Endothelial cell of umbilical vein (primary cell): ENCODE data around the gene RBMS3. TPM values are rescaled to one million over a fixed set of nuclear protein-coding genes. Genes with fewer than 3 reads are reported as not detected.
"Not testable (repeated sequence)": the region's sequence is repeated elsewhere in the genome, so short reads cannot be mapped to it uniquely, and the experiment has no call there.

ENCODE experiments used
- BruUV-seq: library from RNA; stranded (reverse); fragments of 400-500 nt; replicated peaks from 2 replicates; lab custom pipeline; 2021; lab: Mats Ljungman, UMichigan
- CTCF ChIA-PET: fragments of 300-600, 350-600 bp; sonication (Branson Sonifier 250); formaldehyde crosslinking; loops from one replicate; lab custom pipeline; 2021; ENCODE audit warnings: antibody characterized with exemption, inconsistent platforms; lab: Charles Lee
- POLR2A ChIA-PET: fragments of 300-600, 350-600 bp; sonication (Branson Sonifier 250); formaldehyde crosslinking; loops from one replicate; lab custom pipeline; 2021; ENCODE audit warnings: antibody characterized with exemption, inconsistent platforms; lab: Charles Lee
- DNase-seq: peaks from one replicate; pipeline ENCODE4 v3.0.0-alpha.2; 2011; ENCODE audit warnings: low read depth, low spot score
- FAIRE-seq: peaks from 2 replicates; lab custom pipeline; 2011; peaks lifted over from hg19 to GRCh38; lab: Jason Lieb, UNC
- H2AFZ ChIP-seq: 2 replicates; pipeline ENCODE4 v1.6.0; 2012; ENCODE audit warnings: low read depth, low read length, control low read depth, inconsistent platforms
- H3K27ac ChIP-seq: 2 replicates; pipeline ENCODE4 v1.5.1; 2011; ENCODE audit warnings: low read depth, mild to moderate bottlenecking, control low read depth, low read length, moderate library complexity; ENCODE audit not compliant: insufficient read depth
- H3K27me3 ChIP-seq, 2 experiments: 2 replicates each; pipeline versions ENCODE4 v1.6.0 to v1.6.1; 2011; ENCODE audit warnings: low read length in 2 of 2, mixed read lengths in 1 of 2; ENCODE audit not compliant: control insufficient read depth in 2 of 2, insufficient read depth in 2 of 2
- H3K36me3 ChIP-seq, 2 experiments: 2 replicates in 1 of 2; 3 replicates in 1 of 2; pipeline ENCODE4 v1.5.1; 2011; ENCODE audit warnings: low read length in 2 of 2, mild to moderate bottlenecking in 1 of 2, moderate library complexity in 1 of 2; ENCODE audit not compliant: control insufficient read depth in 2 of 2, insufficient read depth in 2 of 2; ENCODE audit errors: extremely low read depth in 1 of 2
- H3K4me1 ChIP-seq: 3 replicates; pipeline ENCODE4 v1.5.1; 2011; ENCODE audit warnings: mild to moderate bottlenecking, low read length; ENCODE audit not compliant: control insufficient read depth, insufficient read depth; ENCODE audit errors: extremely low read depth
- H3K4me2 ChIP-seq: 2 replicates; pipeline ENCODE4 v1.6.1; 2011; ENCODE audit warnings: low read length, control low read depth, mixed read lengths; ENCODE audit not compliant: insufficient read depth
- H3K4me3 ChIP-seq, 3 experiments: fragments of 200-600 bp in 1 of 3; sonication (generic), shearing (Covaris generic) in 1 of 3; replicated peaks in 1 of 3; 2 replicates each; pipeline ENCODE4 v1.5.1; 2011 to 2016; ENCODE audit warnings: control low read depth in 3 of 3, low read length in 3 of 3, mild to moderate bottlenecking in 2 of 3, inconsistent platforms in 1 of 3, low read depth in 1 of 3, moderate library complexity in 1 of 3; ENCODE audit not compliant: insufficient read depth in 1 of 3
- H3K79me2 ChIP-seq: 2 replicates; pipeline ENCODE4 v1.6.0; 2012; ENCODE audit warnings: low read length, inconsistent platforms; ENCODE audit not compliant: control insufficient read depth, insufficient read depth
- H3K9ac ChIP-seq: replicated peaks from 2 replicates; pipeline ENCODE3; 2011; ENCODE audit warnings: low read length, control low read depth; ENCODE audit not compliant: insufficient read depth; ENCODE audit errors: extremely low read depth
- H3K9me1 ChIP-seq: replicated peaks from 3 replicates; pipeline ENCODE4 v1.6.0; 2011; ENCODE audit warnings: mild to moderate bottlenecking, low read length; ENCODE audit not compliant: control insufficient read depth, insufficient read depth; ENCODE audit errors: extremely low read depth
- H3K9me3 ChIP-seq: replicated peaks from 2 replicates; pipeline ENCODE4 v1.5.1; 2012; ENCODE audit warnings: low read length, inconsistent platforms; ENCODE audit not compliant: control insufficient read depth, insufficient read depth
- H4K20me1 ChIP-seq: replicated peaks from 2 replicates; pipeline ENCODE3; 2011; ENCODE audit warnings: mild to moderate bottlenecking, low read length; ENCODE audit not compliant: control insufficient read depth, insufficient read depth; ENCODE audit errors: extremely low read depth
- CTCF ChIP-seq, 2 donors: IDR thresholded peaks; 1 replicate in 1 of 2; 2 replicates in 1 of 2; pipeline ENCODE4 v1.5.1; 2011; ENCODE audit warnings: low read length in 2 of 2, mild to moderate bottlenecking in 2 of 2, moderate library complexity in 2 of 2, control low read depth in 1 of 2, inconsistent platforms in 1 of 2, low read depth in 1 of 2; ENCODE audit not compliant: insufficient read depth in 1 of 2; ENCODE audit errors: extremely low read depth in 1 of 2
- EZH2 ChIP-seq: IDR thresholded peaks from 2 replicates; pipeline ENCODE4 v1.6.1; 2012; ENCODE audit warnings: borderline replicate concordance, low read depth, mild to moderate bottlenecking, moderate library complexity, low read length, inconsistent platforms; ENCODE audit not compliant: severe bottlenecking
- FOS ChIP-seq: IDR thresholded peaks from 2 replicates; pipeline ENCODE4 v1.6.1; 2011; ENCODE audit warnings: mild to moderate bottlenecking, low read length, moderate library complexity, borderline replicate concordance; ENCODE audit not compliant: insufficient read depth
- GATA2 ChIP-seq: IDR thresholded peaks from 2 replicates; pipeline ENCODE4 v1.7.0; 2011; ENCODE audit warnings: low read depth, mild to moderate bottlenecking, moderate library complexity, mixed read lengths, low read length; ENCODE audit not compliant: insufficient read length, insufficient read depth
- JUN ChIP-seq: IDR thresholded peaks from 2 replicates; pipeline ENCODE4 v1.6.1; 2011; ENCODE audit warnings: borderline replicate concordance, low read depth; ENCODE audit not compliant: insufficient read length, insufficient read depth
- MAX ChIP-seq: IDR thresholded peaks from 2 replicates; pipeline ENCODE4 v1.6.1; 2011; ENCODE audit not compliant: insufficient read depth, insufficient read length
- MYC ChIP-seq: IDR thresholded peaks from one replicate; pipeline ENCODE4 v1.6.1; 2011; ENCODE audit warnings: mild to moderate bottlenecking, low read depth, low read length
- POLR2A ChIP-seq: IDR thresholded peaks from 2 replicates; pipeline ENCODE4 v1.6.1; 2012; ENCODE audit warnings: low read depth, mild to moderate bottlenecking, control low read depth, low read length
- POLR2AphosphoS5 ChIP-seq: IDR thresholded peaks from 2 replicates; pipeline ENCODE4 v1.6.1; 2012; ENCODE audit warnings: low read depth, mild to moderate bottlenecking, control low read depth, low read length, moderate library complexity; ENCODE audit not compliant: insufficient read depth
- dilution Hi-C: fragments of 300-500 bp; cut with MboI; formaldehyde crosslinking; loops from one replicate; pipeline ENCODE4 v1.15.0; 2019; ENCODE audit warnings: low sequenced_read_pairs; ENCODE audit not compliant: extremely low pct_ligation_motif_present
- intact Hi-C: fragments of 100-400 bp; cut with micrococcal nuclease; formaldehyde crosslinking; loops from one replicate; pipeline ENCODE4 v1.10.0; 2022
- polyA plus RNA-seq, 4 experiments: library from polyadenylated mRNA; depleted of rRNA in 3 of 4; stranded (reverse) in 3 of 4; unstranded in 1 of 4; fragments of >200 nt; gene quantifications; 2 replicates each; pipeline versions ENCODE4 v1.2.1 to v1.2.3, GENCODE V29; 2011 to 2012; ENCODE audit warnings: missing spikeins in 1 of 4
- total RNA-seq: library from RNA; stranded (reverse); gene quantifications from 2 replicates; pipeline ENCODE4 v1.2.3, GENCODE V29; 2021

RBMS3 gene
- total and polyA plus RNA-seq, 2 donors (not counting 3 experiments of a cell fraction or from before 2014, with no cell fraction given) = 13.6 to 42.3 TPM

- Histone ChIP-seq H3K9ac (peak overlapping the region; percentile 90), H3K27ac (peak overlapping the region; percentile 98), H3K4me1 (peaks cover 22% of the 10 kb centered on the region), H2AFZ (peak overlapping the region; percentile 45), H3K4me2 (peak overlapping the region; percentile 89), H4K20me1 (no peaks in the 10 kb centered on the region), H3K9me3 (no peaks in the 10 kb centered on the region), H3K4me3 (peak overlapping the region in 2 of 3 experiments; percentile 22 to 49), H3K9me1 (no peaks in the 10 kb centered on the region), H3K79me2 (peaks cover 44% of the 10 kb centered on the region), H3K27me3 (no peaks in the 10 kb centered on the region), H3K36me3 (no peaks in the 10 kb centered on the region)
- ChIA-PET CTCF (interaction anchor here (0.8 to 2.1 kb wide), 12 partner anchors 10 to 1427 kb away, joined by 3 to 12 read pairs (median 4); partner anchors contain the start of gene RBMS3), POLR2A (interaction anchor here (0.5 to 1.8 kb wide), 4 partner anchors 11 to 41 kb away, joined by 3 to 9 read pairs (median 4); no protein-coding TSS in a partner anchor)
- intact Hi-C loops = loop anchor here (1.0 kb wide), 8 partner anchors 11 to 440 kb away; no protein-coding TSS in a partner anchor
- BruUV-seq = no TSS peak
- TF ChIP-seq MAX (peak; percentile 95), FOS (peak; percentile 70), EZH2 (no peak), POLR2AphosphoS5 (peak; percentile 90), GATA2 (peak; percentile 34), MYC (peak; percentile 65), POLR2A (peak; percentile 69), CTCF (IDR thresholded peaks at IDR 0.05; ENCODE audit: extremely low read depth in 1 of 2, insufficient read depth in 1 of 2, low read depth in 1 of 2, low read length in 2 of 2) (no peak), JUN (no peak)
- dilution Hi-C loops = no loop called here
- peak; percentile 98 for DNase-seq
- peak; percentile 98 for FAIRE-seq
Measured at GRCh38 chr3:29324180-29324651, 43.3 kb downstream of the RBMS3 start.

- H2AFZ ChIP-seq, H3K9ac ChIP-seq, H3K27ac ChIP-seq, FAIRE-seq, H3K9me1 ChIP-seq, BruUV-seq, H4K20me1 ChIP-seq, intact Hi-C loops, H3K27me3 ChIP-seq, POLR2A ChIA-PET, DNase-seq, H3K36me3 ChIP-seq, H3K4me2 ChIP-seq, dilution Hi-C loops, H3K9me3 ChIP-seq, H3K4me3 ChIP-seq: not testable (repeated sequence)
- Histone ChIP-seq H3K4me1 (peaks cover 26% of the 10 kb centered on the region), H3K79me2 (peaks cover 54% of the 10 kb centered on the region)
- CTCF ChIA-PET = interaction anchor here (1.9 kb wide), 1 partner anchor 8 kb away, joined by 7 read pairs; no protein-coding TSS in a partner anchor
Measured at GRCh38 chr3:29326540-29326939, 45.7 kb downstream of the RBMS3 start.
